ENCODE results near the gene FAM167B. TPM values are rescaled to one million over a fixed set of nuclear protein-coding genes. Genes with fewer than 3 reads are reported as not detected.
"Not testable (repeated sequence)": the region's sequence is repeated elsewhere in the genome, so short reads cannot be mapped to it uniquely, and the experiment has no call there.

The FAM167B gene
- total and polyA plus RNA-seq, 4 donors = 2.6 to 30.5 (median 5.7) TPM

GRCh38 chr1:32275424-32275823, 28.4 kb downstream of the FAM167B start:
- H3K9ac ChIP-seq (ENCODE audit: insufficient read depth in 1 of 2, low read length in 2 of 2) = no peak overlapping the region
- peaks cover 0 to 2% (median 0%) of the 10 kb centered on the region in 4 donors for H3K36me3 ChIP-seq (ENCODE audit: control insufficient read depth in 4 of 4, insufficient read depth in 4 of 4, low read length in 4 of 4)
- no peak overlapping the region for H3K4me3 ChIP-seq
- H3K27ac ChIP-seq (ENCODE audit: low read depth in 1 of 2, low read length in 1 of 2) = no peak overlapping the region
- H3K4me1 ChIP-seq (ENCODE audit: control insufficient read depth in 5 of 5, insufficient read depth in 5 of 5, low read length in 5 of 5) = peaks cover 0 to 7% (median 5%) of the 10 kb centered on the region in 5 donors
- H3K27me3 ChIP-seq (ENCODE audit: control insufficient read depth in 3 of 3, insufficient read depth in 3 of 3, low read length in 2 of 3) = peaks cover 0 to 32% (median 29%) of the 10 kb centered on the region in 3 donors
- ATAC-seq (ENCODE audit: insufficient read depth, low FRiP score) (no peak), DNase-seq (peak; percentile 25 to 67 (median 38))
- no peaks in the 10 kb centered on the region for H3K9me3 ChIP-seq (ENCODE audit: control insufficient read depth in 4 of 4, insufficient read depth in 3 of 4, low read length in 3 of 4)
- WGBS, 2 donors = 13 to 32% methylated on average over 30 to 41 of the region's 41 CpGs
- TF ChIP-seq CTCF (IDR thresholded peaks at IDR 0.05; ENCODE audit: control extremely low read depth, extremely low read depth) = no peak

- Histone ChIP-seq H3K4me1 (ENCODE audit: control insufficient read depth in 5 of 5, insufficient read depth in 5 of 5, low read length in 5 of 5) (peaks cover 0 to 7% (median 5%) of the 10 kb centered on the region in 5 donors), H3K27me3 (ENCODE audit: control insufficient read depth in 3 of 3, insufficient read depth in 3 of 3, low read length in 2 of 3) (peaks cover 0 to 32% (median 29%) of the 10 kb centered on the region in 3 donors), H3K36me3 (ENCODE audit: control insufficient read depth in 4 of 4, insufficient read depth in 4 of 4, low read length in 4 of 4) (peaks cover 0 to 2% (median 0%) of the 10 kb centered on the region in 4 donors), H3K9ac (ENCODE audit: insufficient read depth in 1 of 2, low read length in 2 of 2) (no peak overlapping the region), H3K4me3 (no peak overlapping the region), H3K27ac (ENCODE audit: low read depth in 1 of 2, low read length in 1 of 2) (no peak overlapping the region), H3K9me3 (ENCODE audit: control insufficient read depth in 4 of 4, insufficient read depth in 3 of 4, low read length in 3 of 4) (no peaks in the 10 kb centered on the region)
- 80 to 88% methylated on average over 30 of the region's 30 CpGs for WGBS, 2 donors
- DNase-seq = no peak
- ATAC-seq (ENCODE audit: insufficient read depth, low FRiP score) = no peak
- no peak for TF ChIP-seq CTCF (IDR thresholded peaks at IDR 0.05; ENCODE audit: control extremely low read depth, extremely low read depth)
Measured at GRCh38 chr1:32276032-32276782, 29.2 kb downstream of the FAM167B start.

- H3K9ac ChIP-seq (ENCODE audit: insufficient read depth in 1 of 2, low read length in 2 of 2); H3K9me3 ChIP-seq (ENCODE audit: control insufficient read depth in 4 of 4, insufficient read depth in 3 of 4, low read length in 3 of 4); H3K27me3 ChIP-seq (ENCODE audit: control insufficient read depth in 3 of 3, insufficient read depth in 3 of 3, low read length in 2 of 3); DNase-seq; H3K4me3 ChIP-seq; H3K27ac ChIP-seq (ENCODE audit: low read depth in 1 of 2, low read length in 1 of 2); ATAC-seq (ENCODE audit: insufficient read depth, low FRiP score); H3K4me1 ChIP-seq (ENCODE audit: control insufficient read depth in 5 of 5, insufficient read depth in 5 of 5, low read length in 5 of 5); H3K36me3 ChIP-seq (ENCODE audit: control insufficient read depth in 4 of 4, insufficient read depth in 4 of 4, low read length in 4 of 4): not testable (repeated sequence)
- 91 to 96% methylated on average over 8 of the region's 8 CpGs for WGBS, 2 donors
Measured at GRCh38 chr1:32284777-32285176, 37.8 kb downstream of the FAM167B start.

GRCh38 chr1:32285658-32286057, 38.6 kb downstream of the FAM167B start:
- WGBS, 2 donors = 91 to 96% methylated on average over 3 of the region's 3 CpGs
- Histone ChIP-seq H3K27ac (ENCODE audit: low read depth in 1 of 2, low read length in 1 of 2) (no peak overlapping the region), H3K36me3 (ENCODE audit: control insufficient read depth in 4 of 4, insufficient read depth in 4 of 4, low read length in 4 of 4) (no peaks in the 10 kb centered on the region), H3K9me3 (ENCODE audit: control insufficient read depth in 4 of 4, insufficient read depth in 3 of 4, low read length in 3 of 4) (no peaks in the 10 kb centered on the region), H3K9ac (ENCODE audit: insufficient read depth in 1 of 2, low read length in 2 of 2) (no peak overlapping the region), H3K4me1 (ENCODE audit: control insufficient read depth in 5 of 5, insufficient read depth in 5 of 5, low read length in 5 of 5) (no peaks in the 10 kb centered on the region), H3K4me3 (no peak overlapping the region), H3K27me3 (ENCODE audit: control insufficient read depth in 3 of 3, insufficient read depth in 3 of 3, low read length in 2 of 3) (no peaks in the 10 kb centered on the region)
- no peak for TF ChIP-seq CTCF (IDR thresholded peaks at IDR 0.05; ENCODE audit: control extremely low read depth, extremely low read depth)
- ATAC-seq (ENCODE audit: insufficient read depth, low FRiP score) = no peak
- DNase-seq = no peak

Data from lung (tissue), 12 donors.